ENCODE results near the gene DGKB.

GRCh38 chr7:14734839-14735321, 167.7 kb downstream of the DGKB start:
- TF ChIP-seq CTCF (IDR thresholded peaks at IDR 0.05): no peak
- TF ChIP-seq POLR2AphosphoS5 (IDR thresholded peaks at IDR 0.05): no peak
- no peak for TF ChIP-seq POLR2A (IDR thresholded peaks at IDR 0.05)
